HL-60 (cell line): ENCODE data around the gene PPP2R2D.

Experiments used
- POLR2AphosphoS5 ChIP-seq: IDR thresholded peaks from 2 replicates; pipeline ENCODE4 v1.6.1; 2012; ENCODE audit warnings: low read depth
- TF ChIP-seq, protein P1 (sequence below): IDR thresholded peaks from one replicate; pipeline ENCODE4 v1.5.1; 2011; ENCODE audit warnings: low read length, control low read depth, inconsistent platforms; ENCODE audit not compliant: insufficient read depth
- TF ChIP-seq, protein P2 (sequence below): IDR thresholded peaks from 2 replicates; pipeline ENCODE4 v1.6.1; 2012; ENCODE audit warnings: low read depth; ENCODE audit not compliant: insufficient replicate concordance

DNA sequence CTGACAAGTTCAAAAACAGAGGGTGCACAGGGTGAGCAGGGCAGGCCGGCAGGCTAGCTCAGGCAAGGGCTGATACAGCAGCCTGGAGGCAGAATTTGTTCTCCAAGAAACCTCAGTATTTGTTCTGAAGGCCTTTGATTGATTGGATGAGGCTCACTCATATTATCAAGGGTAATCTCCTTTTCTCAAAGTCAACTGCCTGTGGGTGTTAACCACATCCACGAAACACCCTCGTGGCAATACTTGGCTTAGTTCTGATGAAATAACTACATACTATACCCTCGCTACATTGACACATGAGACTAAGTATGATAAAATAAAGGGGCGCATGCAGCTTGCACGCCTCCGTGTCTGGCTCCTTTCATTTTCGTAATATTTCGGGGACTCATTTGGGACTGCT is 4.4 kb upstream of the PPP2R2D start:
- TF ChIP-seq, protein P1, sequence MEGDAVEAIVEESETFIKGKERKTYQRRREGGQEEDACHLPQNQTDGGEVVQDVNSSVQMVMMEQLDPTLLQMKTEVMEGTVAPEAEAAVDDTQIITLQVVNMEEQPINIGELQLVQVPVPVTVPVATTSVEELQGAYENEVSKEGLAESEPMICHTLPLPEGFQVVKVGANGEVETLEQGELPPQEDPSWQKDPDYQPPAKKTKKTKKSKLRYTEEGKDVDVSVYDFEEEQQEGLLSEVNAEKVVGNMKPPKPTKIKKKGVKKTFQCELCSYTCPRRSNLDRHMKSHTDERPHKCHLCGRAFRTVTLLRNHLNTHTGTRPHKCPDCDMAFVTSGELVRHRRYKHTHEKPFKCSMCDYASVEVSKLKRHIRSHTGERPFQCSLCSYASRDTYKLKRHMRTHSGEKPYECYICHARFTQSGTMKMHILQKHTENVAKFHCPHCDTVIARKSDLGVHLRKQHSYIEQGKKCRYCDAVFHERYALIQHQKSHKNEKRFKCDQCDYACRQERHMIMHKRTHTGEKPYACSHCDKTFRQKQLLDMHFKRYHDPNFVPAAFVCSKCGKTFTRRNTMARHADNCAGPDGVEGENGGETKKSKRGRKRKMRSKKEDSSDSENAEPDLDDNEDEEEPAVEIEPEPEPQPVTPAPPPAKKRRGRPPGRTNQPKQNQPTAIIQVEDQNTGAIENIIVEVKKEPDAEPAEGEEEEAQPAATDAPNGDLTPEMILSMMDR, result no peak
- no peak for TF ChIP-seq POLR2AphosphoS5
- TF ChIP-seq, protein P2, sequence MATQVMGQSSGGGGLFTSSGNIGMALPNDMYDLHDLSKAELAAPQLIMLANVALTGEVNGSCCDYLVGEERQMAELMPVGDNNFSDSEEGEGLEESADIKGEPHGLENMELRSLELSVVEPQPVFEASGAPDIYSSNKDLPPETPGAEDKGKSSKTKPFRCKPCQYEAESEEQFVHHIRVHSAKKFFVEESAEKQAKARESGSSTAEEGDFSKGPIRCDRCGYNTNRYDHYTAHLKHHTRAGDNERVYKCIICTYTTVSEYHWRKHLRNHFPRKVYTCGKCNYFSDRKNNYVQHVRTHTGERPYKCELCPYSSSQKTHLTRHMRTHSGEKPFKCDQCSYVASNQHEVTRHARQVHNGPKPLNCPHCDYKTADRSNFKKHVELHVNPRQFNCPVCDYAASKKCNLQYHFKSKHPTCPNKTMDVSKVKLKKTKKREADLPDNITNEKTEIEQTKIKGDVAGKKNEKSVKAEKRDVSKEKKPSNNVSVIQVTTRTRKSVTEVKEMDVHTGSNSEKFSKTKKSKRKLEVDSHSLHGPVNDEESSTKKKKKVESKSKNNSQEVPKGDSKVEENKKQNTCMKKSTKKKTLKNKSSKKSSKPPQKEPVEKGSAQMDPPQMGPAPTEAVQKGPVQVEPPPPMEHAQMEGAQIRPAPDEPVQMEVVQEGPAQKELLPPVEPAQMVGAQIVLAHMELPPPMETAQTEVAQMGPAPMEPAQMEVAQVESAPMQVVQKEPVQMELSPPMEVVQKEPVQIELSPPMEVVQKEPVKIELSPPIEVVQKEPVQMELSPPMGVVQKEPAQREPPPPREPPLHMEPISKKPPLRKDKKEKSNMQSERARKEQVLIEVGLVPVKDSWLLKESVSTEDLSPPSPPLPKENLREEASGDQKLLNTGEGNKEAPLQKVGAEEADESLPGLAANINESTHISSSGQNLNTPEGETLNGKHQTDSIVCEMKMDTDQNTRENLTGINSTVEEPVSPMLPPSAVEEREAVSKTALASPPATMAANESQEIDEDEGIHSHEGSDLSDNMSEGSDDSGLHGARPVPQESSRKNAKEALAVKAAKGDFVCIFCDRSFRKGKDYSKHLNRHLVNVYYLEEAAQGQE, result no peak
